Measurements from ENCODE around the gene PPM1N. TPM values are rescaled to one million over a fixed set of nuclear protein-coding genes. Genes with fewer than 3 reads are reported as not detected.

Gene PPM1N
- total RNA-seq, 1 experiment from 2014 or later, result 5.2 TPM

GRCh38 chr19:45529420-45529785 lies 31.2 kb downstream of the PPM1N start:
- H3K4me3 ChIP-seq (replicated peaks in 1 of 2; ENCODE audit: low read depth in 1 of 2, low read length in 2 of 2), result no peak overlapping the region
- no peak for ATAC-seq

GRCh38 chr19:45531349-45531748 lies 33.1 kb downstream of the PPM1N start:
- no peak overlapping the region for H3K27ac ChIP-seq (ENCODE audit: low read depth, low read length)
- no TSS peak for BruUV-seq (replicated peaks)
- no peaks in the 10 kb centered on the region for H3K79me2 ChIP-seq (ENCODE audit: insufficient read depth, low read length)
- RAD21 ChIA-PET (ENCODE audit: low non-redundant PET in 1 of 2, low total read pairs in 2 of 2, uncharacterized antibody in 2 of 2, unreplicated experiment in 2 of 2), result no interaction called here
- H3K4me2 ChIP-seq (ENCODE audit: low read length), result no peak overlapping the region
- DNase-seq (ENCODE audit: low read depth, low spot score) (no peak), ATAC-seq (no peak)
- H2AFZ ChIP-seq (ENCODE audit: low read depth, low read length, poor library complexity, severe bottlenecking), result no peak overlapping the region
- H3K9me3 ChIP-seq (ENCODE audit: control insufficient read depth in 1 of 2, insufficient read depth in 1 of 2, low read depth in 1 of 2, low read length in 2 of 2), result no peaks in the 10 kb centered on the region
- H3K4me1 ChIP-seq (ENCODE audit: control insufficient read depth in 1 of 2, insufficient read depth in 2 of 2, low read length in 2 of 2), result peaks cover 15 to 26% of the 10 kb centered on the region in 2 experiments; a peak in 3 of 4 replicates
- no peaks in the 10 kb centered on the region for H4K20me1 ChIP-seq (ENCODE audit: insufficient read depth)
- intact Hi-C loops (cut with micrococcal nuclease), result no loop called here
- H3K4me3 ChIP-seq (replicated peaks in 1 of 2; ENCODE audit: low read depth in 1 of 2, low read length in 2 of 2), result no peak overlapping the region
- no peaks in the 10 kb centered on the region for H3K27me3 ChIP-seq (ENCODE audit: insufficient read depth, low read length)
- peaks cover 5 to 9% of the 10 kb centered on the region in 2 experiments; a peak in 3 of 4 replicates for H3K36me3 ChIP-seq (ENCODE audit: control insufficient read depth in 1 of 2, insufficient read depth in 2 of 2, low read length in 2 of 2)
- no peaks in the 10 kb centered on the region for H3K9me2 ChIP-seq (ENCODE audit: insufficient read depth)
- TF ChIP-seq CBX3 (IDR thresholded peaks at IDR 0.05; ENCODE audit: low read depth) (peak; percentile 17; the same call in 1 of the 2 replicates), CTCF (IDR thresholded peaks at IDR 0.05 in 2 of 3, conservative IDR thresholded peaks at IDR 0.05 in 1 of 3; ENCODE audit: borderline replicate concordance in 1 of 3, insufficient read depth in 1 of 3, low read depth in 2 of 3, low read length in 2 of 3) (no peak)
- no peak overlapping the region for H3K9ac ChIP-seq (ENCODE audit: low read length)
- POLR2A ChIA-PET, result no interaction called here
- CTCF ChIA-PET, result no interaction called here

More at GRCh38 chr19:45529420-45529785, 31.2 kb downstream of the PPM1N start:
- POLR2A ChIA-PET, result no interaction called here
- Histone ChIP-seq H3K27me3 (ENCODE audit: insufficient read depth, low read length) (no peaks in the 10 kb centered on the region), H3K4me2 (ENCODE audit: low read length) (no peak overlapping the region), H3K9me3 (ENCODE audit: control insufficient read depth in 1 of 2, insufficient read depth in 1 of 2, low read depth in 1 of 2, low read length in 2 of 2) (no peaks in the 10 kb centered on the region), H3K4me1 (ENCODE audit: control insufficient read depth in 1 of 2, insufficient read depth in 2 of 2, low read length in 2 of 2) (peaks cover 15 to 29% of the 10 kb centered on the region in 2 experiments; a peak in 3 of 4 replicates), H2AFZ (ENCODE audit: low read depth, low read length, poor library complexity, severe bottlenecking) (no peak overlapping the region), H3K9ac (ENCODE audit: low read length) (no peak overlapping the region), H3K27ac (ENCODE audit: low read depth, low read length) (no peak overlapping the region), H4K20me1 (ENCODE audit: insufficient read depth) (no peaks in the 10 kb centered on the region), H3K36me3 (ENCODE audit: control insufficient read depth in 1 of 2, insufficient read depth in 2 of 2, low read length in 2 of 2) (peaks cover 16 to 20% of the 10 kb centered on the region in 2 experiments), H3K9me2 (ENCODE audit: insufficient read depth) (no peaks in the 10 kb centered on the region), H3K79me2 (ENCODE audit: insufficient read depth, low read length) (no peaks in the 10 kb centered on the region)
- DNase-seq (ENCODE audit: low read depth, low spot score), result no peak
- no TSS peak for BruUV-seq (replicated peaks)
- CTCF ChIA-PET, result no interaction called here
- intact Hi-C loops (cut with micrococcal nuclease), result no loop called here
- TF ChIP-seq POLR2A (IDR thresholded peaks at IDR 0.05; ENCODE audit: borderline replicate concordance, extremely low read depth, insufficient read depth, insufficient read length), result no peak
- no peak for TF ChIP-seq SP1 (IDR thresholded peaks at IDR 0.05; ENCODE audit: low read depth)
- TF ChIP-seq SRF (IDR thresholded peaks at IDR 0.05; ENCODE audit: low read depth), result no peak
- no peak for TF ChIP-seq EGR1 (IDR thresholded peaks at IDR 0.05; ENCODE audit: low read depth)
- RAD21 ChIA-PET (ENCODE audit: low non-redundant PET in 1 of 2, low total read pairs in 2 of 2, uncharacterized antibody in 2 of 2, unreplicated experiment in 2 of 2), result interaction anchor here in 1 of 2 experiments (1.0 kb wide), 1 partner anchor 29 kb away, joined by 3 read pairs; no protein-coding TSS in a partner anchor
